ENCODE data around the gene FAM76B. TPM values are rescaled to one million over a fixed set of nuclear protein-coding genes. Genes with fewer than 3 reads are reported as not detected.

The FAM76B gene
- total RNA-seq, 1 donor from 2014 or later: 37.3 TPM

- Mint-ChIP-seq H3K9me3 (no peaks in the 10 kb centered on the region), H3K27ac (no peak overlapping the region), H3K4me3 (no peak overlapping the region), H3K36me3 (no peaks in the 10 kb centered on the region), H3K27me3 (ENCODE audit: low read depth) (no peaks in the 10 kb centered on the region), H3K4me1 (peaks cover 2% of the 10 kb centered on the region)
- TF ChIP-seq CTCF (IDR thresholded peaks at IDR 0.05; ENCODE audit: unreplicated experiment): no peak
- DNase-seq (ENCODE audit: low spot score in 2 of 2, unreplicated experiment in 2 of 2): no peak
Observed at GRCh38 chr11:95728094-95728493, 61.5 kb downstream of the FAM76B start.

GRCh38 chr11:95727620-95728019, 62.0 kb downstream of the FAM76B start:
- Mint-ChIP-seq H3K36me3 (no peaks in the 10 kb centered on the region), H3K27me3 (ENCODE audit: low read depth) (no peaks in the 10 kb centered on the region), H3K27ac (no peak overlapping the region), H3K9me3 (no peaks in the 10 kb centered on the region), H3K4me3 (no peak overlapping the region), H3K4me1 (peaks cover 2% of the 10 kb centered on the region)
- no peak for TF ChIP-seq CTCF (IDR thresholded peaks at IDR 0.05; ENCODE audit: unreplicated experiment)
- no peak for DNase-seq (ENCODE audit: low spot score in 2 of 2, unreplicated experiment in 2 of 2)

- H3K36me3 Mint-ChIP-seq: no peaks in the 10 kb centered on the region
- no peak overlapping the region for H3K4me3 Mint-ChIP-seq
- no peak for TF ChIP-seq CTCF (IDR thresholded peaks at IDR 0.05; ENCODE audit: unreplicated experiment)
- no peak for DNase-seq (ENCODE audit: low spot score in 2 of 2, unreplicated experiment in 2 of 2)
- no peak overlapping the region for H3K27ac Mint-ChIP-seq
- no peaks in the 10 kb centered on the region for H3K27me3 Mint-ChIP-seq (ENCODE audit: low read depth)
- peaks cover 2% of the 10 kb centered on the region for H3K4me1 Mint-ChIP-seq
- no peaks in the 10 kb centered on the region for H3K9me3 Mint-ChIP-seq
Observed at GRCh38 chr11:95727111-95727510, 62.5 kb downstream of the FAM76B start.

GRCh38 chr11:95725196-95725595, 64.4 kb downstream of the FAM76B start:
- Mint-ChIP-seq H3K27me3 (ENCODE audit: low read depth) (no peaks in the 10 kb centered on the region), H3K36me3 (no peaks in the 10 kb centered on the region), H3K4me3 (no peak overlapping the region), H3K9me3 (no peaks in the 10 kb centered on the region), H3K4me1 (peaks cover 2% of the 10 kb centered on the region), H3K27ac (no peak overlapping the region)
- no peak for TF ChIP-seq CTCF (IDR thresholded peaks at IDR 0.05; ENCODE audit: unreplicated experiment)
- DNase-seq (ENCODE audit: low spot score in 2 of 2, unreplicated experiment in 2 of 2): no peak

- no peaks in the 10 kb centered on the region for H3K36me3 Mint-ChIP-seq
- H3K9me3 Mint-ChIP-seq: no peaks in the 10 kb centered on the region
- no peak for DNase-seq (ENCODE audit: low spot score in 2 of 2, unreplicated experiment in 2 of 2)
- H3K4me1 Mint-ChIP-seq: peaks cover 6% of the 10 kb centered on the region
- H3K27ac Mint-ChIP-seq: no peak overlapping the region
- H3K4me3 Mint-ChIP-seq: no peak overlapping the region
- H3K27me3 Mint-ChIP-seq (ENCODE audit: low read depth): no peaks in the 10 kb centered on the region
- no peak for TF ChIP-seq CTCF (IDR thresholded peaks at IDR 0.05; ENCODE audit: unreplicated experiment)
Observed at GRCh38 chr11:95723361-95723942, 66.1 kb downstream of the FAM76B start.

- Mint-ChIP-seq H3K4me3 (no peak overlapping the region), H3K4me1 (peaks cover 9% of the 10 kb centered on the region), H3K9me3 (no peaks in the 10 kb centered on the region), H3K27me3 (ENCODE audit: low read depth) (no peaks in the 10 kb centered on the region), H3K27ac (no peak overlapping the region), H3K36me3 (no peaks in the 10 kb centered on the region)
- DNase-seq (ENCODE audit: low spot score in 2 of 2, unreplicated experiment in 2 of 2): no peak
- no peak for TF ChIP-seq CTCF (IDR thresholded peaks at IDR 0.05; ENCODE audit: unreplicated experiment)
Observed at GRCh38 chr11:95720195-95720594, 69.4 kb downstream of the FAM76B start.
